Measurements from ENCODE around the gene WDR48.

DNA sequence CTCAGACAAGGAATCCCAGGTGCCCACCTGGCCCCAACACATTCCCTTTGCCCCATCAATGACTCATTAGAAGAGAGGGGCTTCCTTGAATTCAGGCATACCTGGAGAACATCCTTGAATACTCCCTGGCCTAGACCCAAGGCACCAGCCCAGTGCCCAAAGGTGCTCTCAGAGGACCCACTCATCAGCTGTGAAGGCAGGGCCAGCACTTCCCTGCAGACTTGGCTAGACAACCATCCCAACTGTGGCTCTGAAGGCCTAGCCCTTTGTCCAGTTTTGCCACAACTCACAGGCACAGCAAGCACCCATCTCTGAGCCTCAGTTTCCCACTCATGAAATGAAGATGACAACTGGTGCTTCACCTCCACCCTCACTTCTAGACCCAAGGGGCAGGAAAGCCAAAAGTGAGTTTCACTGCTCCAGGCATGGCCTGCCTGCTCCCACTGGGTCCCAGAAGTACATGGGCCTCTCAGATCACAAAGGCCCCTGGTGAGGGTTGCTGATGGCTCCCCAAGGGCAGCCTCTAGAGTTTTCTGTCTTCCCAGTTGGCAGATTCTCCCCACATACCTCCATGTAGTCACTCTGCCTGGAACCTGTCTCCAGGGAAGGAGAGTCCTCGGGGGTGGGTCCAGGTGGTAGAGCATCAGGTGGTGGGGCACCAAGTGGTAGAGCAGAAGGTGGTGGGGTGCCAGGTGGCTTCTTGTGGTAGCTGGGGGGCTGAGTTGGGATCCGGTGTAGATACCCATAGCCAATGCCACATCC is 48.1 kb downstream of the WDR48 start:
- TF ChIP-seq SUZ12 (IDR thresholded peaks at IDR 0.05) (no peak), ELF4 (IDR thresholded peaks at IDR 0.05) (no peak), FOXK2 (IDR thresholded peaks at IDR 0.05) (no peak), L3MBTL2 (conservative IDR thresholded peaks at IDR 0.05) (no peak), FOXA1 (IDR thresholded peaks at IDR 0.05) (no peak), ARNT (IDR thresholded peaks at IDR 0.05) (no peak)
